Cardiac muscle cell (in vitro differentiated cells and primary cell): ENCODE data around the gene KLHL40. TPM values are rescaled to one million over a fixed set of nuclear protein-coding genes. Genes with fewer than 3 reads are reported as not detected.

ENCODE experiments used
- DNase-seq, 2 donors: peaks; one replicate each; pipeline versions ENCODE4 v3.0.0 to v3.0.0-alpha.2; 2010 to 2017; ENCODE audit warnings: low read depth in 1 of 2, low spot score in 1 of 2
- H3K27ac ChIP-seq: fragments of 200-600 bp; sonication (generic); 2 replicates; pipeline ENCODE4 v1.5.1; 2016
- H3K27me3 ChIP-seq: fragments of 200-600 bp; sonication (generic); 2 replicates; pipeline ENCODE4 v1.6.0; 2016; ENCODE audit warnings: control low read depth
- H3K36me3 ChIP-seq: fragments of 200-600 bp; sonication (generic); 2 replicates; pipeline ENCODE4 v1.5.1; 2016; ENCODE audit warnings: control low read depth
- H3K4me1 ChIP-seq: fragments of 200-600 bp; sonication (generic); 2 replicates; pipeline ENCODE4 v1.8.1; 2017; ENCODE audit warnings: low read depth, mild to moderate bottlenecking, mixed run types
- H3K4me3 ChIP-seq: fragments of 200-600 bp; sonication (generic); 2 replicates; pipeline ENCODE4 v1.5.1; 2016; ENCODE audit warnings: mild to moderate bottlenecking
- H3K9me3 ChIP-seq: fragments of 200-600 bp; sonication (generic); 2 replicates; pipeline ENCODE4 v1.5.1; 2017; ENCODE audit warnings: low read depth, mild to moderate bottlenecking, control low read depth
- polyA plus RNA-seq: library from polyadenylated mRNA; unstranded; fragments of >200 nt; fragmentation: Nextera tagmentation; extraction: Ambion mirVana; gene quantifications from 2 replicates; pipeline ENCODE4 v1.2.1, GENCODE V29; 2016
- total RNA-seq: library from RNA; depleted of rRNA; stranded (reverse); fragments of >200 nt; gene quantifications from 2 replicates; pipeline ENCODE4 v1.2.3, GENCODE V29; 2016
- TF ChIP-seq, protein P1 (sequence below): IDR thresholded peaks from 2 replicates; pipeline ENCODE4 v1.5.1; 2012; ENCODE audit warnings: low read depth, mild to moderate bottlenecking, low read length

KLHL40 gene
- total and polyA plus RNA-seq, 2 experiments from 2014 or later = 0.39 to 0.66 TPM

DNA sequence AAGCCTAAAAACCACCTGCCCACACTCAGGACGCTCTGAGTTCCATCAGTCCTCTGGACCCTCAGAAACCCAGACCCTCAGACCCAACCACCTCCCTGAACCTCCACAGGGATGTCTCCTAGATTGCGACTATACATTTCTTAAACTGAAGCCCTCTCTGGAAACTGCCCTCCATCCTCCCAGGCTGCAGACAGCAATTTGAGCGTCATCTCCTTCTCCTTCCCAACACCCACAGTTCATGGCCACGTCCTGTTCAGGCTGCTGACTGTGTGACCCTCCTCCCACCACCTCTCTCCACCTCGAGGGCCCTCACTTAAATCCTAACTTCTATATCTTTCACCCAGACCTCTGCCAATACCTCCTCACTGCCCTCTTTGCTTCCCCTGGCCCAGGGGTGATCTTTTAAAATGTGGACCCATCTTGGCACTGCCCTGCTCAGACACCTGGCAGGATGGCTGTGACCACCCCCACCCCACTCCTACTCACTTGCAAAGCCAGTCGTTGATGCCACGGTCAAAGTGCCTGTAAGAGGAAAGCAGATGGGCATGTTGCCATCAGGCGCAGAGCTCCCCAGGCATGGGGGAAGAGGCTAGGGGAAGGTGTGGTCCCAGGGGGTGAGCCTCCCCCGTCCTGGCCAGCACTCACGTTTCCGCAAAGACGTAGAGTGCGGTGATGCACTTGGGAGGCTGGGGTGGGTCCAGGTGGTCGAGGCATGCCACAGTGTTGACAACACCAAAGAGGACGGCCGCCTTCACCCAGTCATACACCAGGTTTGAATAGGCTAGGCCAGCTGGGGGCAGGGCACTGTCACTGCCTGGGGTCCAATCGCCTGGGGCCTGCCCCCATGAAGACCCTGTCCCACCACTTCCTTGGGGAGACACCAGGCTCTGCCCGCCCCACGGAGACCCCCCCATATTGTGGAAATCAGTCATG lies 11.3 kb downstream of the KLHL40 start:
- Histone ChIP-seq H3K27me3 (no peaks in the 10 kb centered on the region), H3K4me3 (no peak overlapping the region), H3K4me1 (peaks cover under 1% of the 10 kb centered on the region), H3K27ac (no peak overlapping the region), H3K36me3 (no peaks in the 10 kb centered on the region), H3K9me3 (no peaks in the 10 kb centered on the region)
- no peak for DNase-seq
- TF ChIP-seq, protein P1, sequence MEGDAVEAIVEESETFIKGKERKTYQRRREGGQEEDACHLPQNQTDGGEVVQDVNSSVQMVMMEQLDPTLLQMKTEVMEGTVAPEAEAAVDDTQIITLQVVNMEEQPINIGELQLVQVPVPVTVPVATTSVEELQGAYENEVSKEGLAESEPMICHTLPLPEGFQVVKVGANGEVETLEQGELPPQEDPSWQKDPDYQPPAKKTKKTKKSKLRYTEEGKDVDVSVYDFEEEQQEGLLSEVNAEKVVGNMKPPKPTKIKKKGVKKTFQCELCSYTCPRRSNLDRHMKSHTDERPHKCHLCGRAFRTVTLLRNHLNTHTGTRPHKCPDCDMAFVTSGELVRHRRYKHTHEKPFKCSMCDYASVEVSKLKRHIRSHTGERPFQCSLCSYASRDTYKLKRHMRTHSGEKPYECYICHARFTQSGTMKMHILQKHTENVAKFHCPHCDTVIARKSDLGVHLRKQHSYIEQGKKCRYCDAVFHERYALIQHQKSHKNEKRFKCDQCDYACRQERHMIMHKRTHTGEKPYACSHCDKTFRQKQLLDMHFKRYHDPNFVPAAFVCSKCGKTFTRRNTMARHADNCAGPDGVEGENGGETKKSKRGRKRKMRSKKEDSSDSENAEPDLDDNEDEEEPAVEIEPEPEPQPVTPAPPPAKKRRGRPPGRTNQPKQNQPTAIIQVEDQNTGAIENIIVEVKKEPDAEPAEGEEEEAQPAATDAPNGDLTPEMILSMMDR = no peak

- Histone ChIP-seq H3K4me3 (no peak overlapping the region), H3K27me3 (no peaks in the 10 kb centered on the region), H3K27ac (no peak overlapping the region), H3K4me1 (peaks cover 8% of the 10 kb centered on the region), H3K9me3 (no peaks in the 10 kb centered on the region), H3K36me3 (no peaks in the 10 kb centered on the region)
- TF ChIP-seq, protein P1 = no peak
- no peak for DNase-seq
These were observed 12.1 kb downstream of the KLHL40 start for GRCh38 chr3:42697289-42698051.

GRCh38 chr3:42698216-42698910 lies 13.0 kb downstream of the KLHL40 start:
- no peaks in the 10 kb centered on the region for H3K27me3 ChIP-seq
- H3K4me3 ChIP-seq = no peak overlapping the region
- H3K4me1 ChIP-seq = peaks cover 14% of the 10 kb centered on the region
- H3K36me3 ChIP-seq = no peaks in the 10 kb centered on the region
- TF ChIP-seq, protein P1 = no peak
- H3K9me3 ChIP-seq = no peaks in the 10 kb centered on the region
- H3K27ac ChIP-seq = no peak overlapping the region
- DNase-seq = no peak

DNA sequence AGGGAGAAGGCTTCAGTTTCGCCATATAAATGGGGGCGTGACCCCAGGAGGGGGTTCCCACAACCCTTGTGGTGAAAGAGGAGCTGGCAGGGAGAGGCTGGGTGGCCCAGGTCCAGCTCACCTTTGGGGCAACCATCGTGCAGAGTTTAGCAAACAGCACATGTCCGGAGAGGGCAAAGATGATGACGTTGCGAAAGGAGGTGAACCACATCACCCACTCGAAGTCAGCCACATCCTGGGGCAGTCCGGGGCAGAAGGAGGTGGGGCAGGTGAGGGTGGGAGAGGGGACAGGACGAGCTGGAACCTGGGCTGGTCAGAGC lies 13.5 kb downstream of the KLHL40 start:
- Histone ChIP-seq H3K4me3 (no peak overlapping the region), H3K27ac (no peak overlapping the region), H3K36me3 (no peaks in the 10 kb centered on the region), H3K9me3 (no peaks in the 10 kb centered on the region), H3K4me1 (peaks cover 14% of the 10 kb centered on the region), H3K27me3 (no peaks in the 10 kb centered on the region)
- DNase-seq = no peak
- TF ChIP-seq, protein P1 = no peak

DNA sequence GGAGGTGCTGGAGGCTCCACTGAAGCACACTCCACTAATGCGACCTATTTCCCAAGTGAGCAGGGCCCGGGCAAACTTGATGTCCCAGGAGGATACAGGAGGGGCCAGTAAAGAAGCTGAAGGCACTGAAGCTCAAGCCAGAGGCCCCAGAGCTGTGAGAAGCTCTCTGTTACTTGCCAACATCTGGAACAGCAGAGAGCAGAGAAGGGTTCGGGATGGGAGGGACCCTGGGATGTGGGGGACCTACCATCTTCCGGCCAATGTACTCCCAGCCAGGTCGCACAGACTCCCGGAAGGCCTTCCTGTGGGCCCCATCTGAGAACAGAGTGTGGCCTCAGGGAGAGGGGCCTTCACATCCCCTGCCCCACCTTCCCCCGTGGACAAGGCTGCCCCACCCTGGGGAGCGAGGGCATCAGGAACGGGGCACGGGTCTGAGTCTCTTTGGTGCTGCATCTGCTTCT lies 14.2 kb downstream of the KLHL40 start:
- no peak for DNase-seq
- Histone ChIP-seq H3K27me3 (no peaks in the 10 kb centered on the region), H3K9me3 (no peaks in the 10 kb centered on the region)

More for the DNA sequence above, 14.2 kb downstream of the KLHL40 start:
- H3K27ac ChIP-seq = no peak overlapping the region
- H3K4me3 ChIP-seq = no peak overlapping the region
- H3K36me3 ChIP-seq = no peaks in the 10 kb centered on the region
- TF ChIP-seq, protein P1 = no peak
- peaks cover 14% of the 10 kb centered on the region for H3K4me1 ChIP-seq
